ENCODE results near the gene SSTR5.

DNA sequence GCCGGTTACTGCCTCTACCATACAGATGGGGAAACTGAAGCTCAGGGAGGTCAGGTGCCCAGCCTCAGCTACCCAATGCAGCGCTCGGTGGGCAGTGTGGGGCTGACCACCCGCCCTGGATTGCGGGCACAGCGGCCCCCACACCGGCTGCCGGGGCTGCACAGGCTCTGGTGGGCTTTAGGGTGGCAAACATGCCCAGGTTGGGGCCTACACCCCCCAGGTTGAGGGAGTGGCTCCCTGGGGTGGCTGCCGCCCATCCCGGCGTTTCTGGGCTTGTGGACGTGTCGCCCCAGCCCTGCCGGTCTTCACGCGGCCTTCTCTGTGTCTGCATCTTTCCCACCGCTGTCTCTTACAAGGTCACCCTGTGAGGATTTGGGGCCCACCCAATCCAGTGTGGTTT is 40.9 kb upstream of the SSTR5 start:
- TF ChIP-seq ZNF274 (IDR thresholded peaks at IDR 0.05; ENCODE audit: low read depth, low read length) (no peak), YY1 (IDR thresholded peaks at IDR 0.05; ENCODE audit: insufficient read depth, insufficient read length) (no peak), SUZ12 (IDR thresholded peaks at IDR 0.05; ENCODE audit: extremely low read depth, insufficient read depth, insufficient read length) (no peak)
